Activated CD8-positive, alpha-beta T cell treated with anti-CD3 and anti-CD28 coated beads for 36 hours (primary cell): ENCODE data around the gene EPHA3. TPM values are rescaled to one million over a fixed set of nuclear protein-coding genes. Genes with fewer than 3 reads are reported as not detected.

Experiments
- ATAC-seq: fragments of 200-7000 bp; cut with Tn5 transposase; one replicate; pipeline ENCODE4 v1.10.0; 2021; ENCODE audit warnings: mild to moderate bottlenecking, moderate library complexity
- CTCF ChIA-PET: fragments of 350-600 bp; sonication (Branson Sonifier 250); formaldehyde crosslinking; loops from one replicate; lab custom pipeline; 2021; ENCODE audit warnings: antibody characterized with exemption; lab: Charles Lee
- POLR2A ChIA-PET: fragments of 350-600 bp; sonication (Branson Sonifier 250); formaldehyde crosslinking; loops from one replicate; lab custom pipeline; 2021; ENCODE audit warnings: antibody characterized with exemption; lab: Charles Lee
- DNase-seq: peaks from one replicate; pipeline ENCODE4 v3.0.0-alpha.2; 2020
- H3K27ac Mint-ChIP-seq: one replicate; pipeline ENCODE4 v1.8.0; 2021; ENCODE audit warnings: mild to moderate bottlenecking, mixed read lengths
- H3K27me3 Mint-ChIP-seq: one replicate; pipeline ENCODE4 v1.8.0; 2021; ENCODE audit warnings: mixed read lengths
- H3K36me3 Mint-ChIP-seq: one replicate; pipeline ENCODE4 v1.8.0; 2021; ENCODE audit warnings: low read depth, mixed read lengths
- H3K4me1 Mint-ChIP-seq: one replicate; pipeline ENCODE4 v1.8.0; 2021; ENCODE audit warnings: low read depth, mixed read lengths
- H3K4me3 Mint-ChIP-seq: one replicate; pipeline ENCODE4 v1.8.0; 2021; ENCODE audit warnings: mild to moderate bottlenecking, moderate library complexity, mixed read lengths
- H3K9me3 Mint-ChIP-seq: one replicate; pipeline ENCODE4 v1.8.0; 2021; ENCODE audit warnings: mixed read lengths
- intact Hi-C: fragments of 100-400 bp; cut with micrococcal nuclease; formaldehyde crosslinking; loops from one replicate; pipeline ENCODE4 v1.10.0; 2022
- total RNA-seq, 2 experiments: library from RNA; stranded (reverse); gene quantifications; one replicate each; pipeline ENCODE4 v1.2.3, GENCODE V29; 2021
- TF ChIP-seq, protein P1 (sequence below): fragments of 200-600 bp; IDR thresholded peaks from one replicate; pipeline ENCODE4 v1.8.0; 2022; ENCODE audit warnings: antibody characterized with exemption, mild to moderate bottlenecking

EPHA3 gene
- total RNA-seq, 2 experiments from 2014 or later: not detected

DNA sequence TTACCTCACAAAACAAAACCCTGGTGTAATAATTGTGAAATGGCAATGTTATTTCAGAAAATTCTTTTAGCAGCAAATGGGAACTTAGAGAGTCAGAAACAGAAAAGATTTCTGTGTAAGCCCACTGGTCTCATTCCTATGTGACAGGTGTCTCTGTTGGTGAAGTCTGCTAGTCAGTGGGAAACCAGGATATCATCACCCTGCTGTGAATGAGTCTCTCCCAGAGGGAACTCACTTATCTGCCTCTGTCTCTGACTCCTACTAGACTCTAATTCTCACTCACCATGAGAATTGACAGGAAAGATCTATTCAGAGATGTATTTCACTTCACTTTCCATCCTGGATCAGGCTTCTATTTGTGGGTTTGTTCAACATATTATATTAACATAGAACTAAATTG, 266.0 kb downstream of the EPHA3 start:
- Mint-ChIP-seq H3K4me3 (no peak overlapping the region), H3K27ac (no peak overlapping the region), H3K4me1 (no peaks in the 10 kb centered on the region), H3K9me3 (peaks cover 5% of the 10 kb centered on the region), H3K27me3 (no peaks in the 10 kb centered on the region), H3K36me3 (no peaks in the 10 kb centered on the region)
- no peak for DNase-seq
- ATAC-seq: no peak
- TF ChIP-seq, protein P1, sequence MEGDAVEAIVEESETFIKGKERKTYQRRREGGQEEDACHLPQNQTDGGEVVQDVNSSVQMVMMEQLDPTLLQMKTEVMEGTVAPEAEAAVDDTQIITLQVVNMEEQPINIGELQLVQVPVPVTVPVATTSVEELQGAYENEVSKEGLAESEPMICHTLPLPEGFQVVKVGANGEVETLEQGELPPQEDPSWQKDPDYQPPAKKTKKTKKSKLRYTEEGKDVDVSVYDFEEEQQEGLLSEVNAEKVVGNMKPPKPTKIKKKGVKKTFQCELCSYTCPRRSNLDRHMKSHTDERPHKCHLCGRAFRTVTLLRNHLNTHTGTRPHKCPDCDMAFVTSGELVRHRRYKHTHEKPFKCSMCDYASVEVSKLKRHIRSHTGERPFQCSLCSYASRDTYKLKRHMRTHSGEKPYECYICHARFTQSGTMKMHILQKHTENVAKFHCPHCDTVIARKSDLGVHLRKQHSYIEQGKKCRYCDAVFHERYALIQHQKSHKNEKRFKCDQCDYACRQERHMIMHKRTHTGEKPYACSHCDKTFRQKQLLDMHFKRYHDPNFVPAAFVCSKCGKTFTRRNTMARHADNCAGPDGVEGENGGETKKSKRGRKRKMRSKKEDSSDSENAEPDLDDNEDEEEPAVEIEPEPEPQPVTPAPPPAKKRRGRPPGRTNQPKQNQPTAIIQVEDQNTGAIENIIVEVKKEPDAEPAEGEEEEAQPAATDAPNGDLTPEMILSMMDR: no peak
- ChIA-PET CTCF (no interaction called here), POLR2A (no interaction called here)
- intact Hi-C loops: loop anchor here (2.0 kb wide), 1 partner anchor 29 kb away; no protein-coding TSS in a partner anchor

DNA sequence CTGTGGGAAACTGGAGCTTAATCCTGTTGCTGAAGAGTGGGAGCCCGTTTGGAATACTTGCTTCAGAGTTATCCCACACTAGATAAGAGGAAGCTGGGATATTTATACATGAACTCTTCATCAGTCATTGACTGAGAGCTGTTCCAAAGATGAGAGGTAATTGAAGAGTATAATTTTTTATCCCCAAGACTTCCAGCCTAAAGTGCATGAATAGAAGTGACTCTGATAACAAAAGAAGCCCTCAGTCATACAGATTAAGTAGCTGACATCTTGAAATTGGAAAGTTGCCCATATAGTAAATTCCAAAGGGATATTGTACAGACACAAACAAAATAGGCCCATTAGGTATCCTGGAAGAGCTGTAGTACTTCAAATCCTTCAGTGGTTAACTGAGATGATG, 268.0 kb downstream of the EPHA3 start:
- TF ChIP-seq, protein P1: no peak
- no peaks in the 10 kb centered on the region for H3K4me1 Mint-ChIP-seq
- no peak overlapping the region for H3K27ac Mint-ChIP-seq
- H3K36me3 Mint-ChIP-seq: no peaks in the 10 kb centered on the region
- CTCF ChIA-PET: no interaction called here
- H3K27me3 Mint-ChIP-seq: no peaks in the 10 kb centered on the region
- POLR2A ChIA-PET: no interaction called here
- peaks cover 5% of the 10 kb centered on the region for H3K9me3 Mint-ChIP-seq
- DNase-seq: no peak
- H3K4me3 Mint-ChIP-seq: no peak overlapping the region
- intact Hi-C loops: no loop called here
- no peak for ATAC-seq

- CTCF ChIA-PET: no interaction called here
- POLR2A ChIA-PET: no interaction called here
- no peaks in the 10 kb centered on the region for H3K27me3 Mint-ChIP-seq
- H3K4me1 Mint-ChIP-seq: no peaks in the 10 kb centered on the region
- no peak overlapping the region for H3K27ac Mint-ChIP-seq
- TF ChIP-seq, protein P1: no peak
- DNase-seq: no peak
- no peaks in the 10 kb centered on the region for H3K36me3 Mint-ChIP-seq
- intact Hi-C loops: no loop called here
- ATAC-seq: no peak
- H3K4me3 Mint-ChIP-seq: no peak overlapping the region
- peaks cover 11% of the 10 kb centered on the region for H3K9me3 Mint-ChIP-seq
These were observed 272.6 kb downstream of the EPHA3 start for GRCh38 chr3:89380016-89380415.

- TF ChIP-seq, protein P1: no peak
- ATAC-seq: no peak
- CTCF ChIA-PET: no interaction called here
These were observed 285.6 kb downstream of the EPHA3 start for GRCh38 chr3:89392991-89393390.

DNA sequence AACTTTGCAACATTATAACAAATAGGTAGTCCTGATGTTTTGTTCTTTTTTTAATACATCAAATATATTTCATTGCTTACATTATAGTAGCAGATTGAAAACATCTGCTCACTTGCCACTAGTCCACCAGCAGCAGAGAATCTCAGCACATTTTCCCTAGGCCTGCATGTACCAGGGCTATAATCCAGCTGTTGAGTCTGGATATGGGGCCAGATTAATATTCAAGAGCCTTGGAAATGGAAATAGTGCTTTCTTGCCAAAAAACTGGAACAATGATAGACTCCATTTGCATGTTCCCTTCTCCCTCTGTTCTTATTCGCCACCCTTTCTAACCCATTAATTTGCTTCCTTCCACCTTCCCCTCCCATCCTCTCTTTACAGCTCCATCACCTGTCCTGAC, 288.0 kb downstream of the EPHA3 start:
- H3K9me3 Mint-ChIP-seq: peaks cover 2% of the 10 kb centered on the region
- ChIA-PET CTCF (no interaction called here), POLR2A (no interaction called here)

More at GRCh38 chr3:89392991-89393390, 285.6 kb downstream of the EPHA3 start:
- Mint-ChIP-seq H3K27ac (no peak overlapping the region), H3K4me3 (no peak overlapping the region), H3K4me1 (no peaks in the 10 kb centered on the region), H3K36me3 (no peaks in the 10 kb centered on the region), H3K9me3 (peaks cover 4% of the 10 kb centered on the region), H3K27me3 (no peaks in the 10 kb centered on the region)
- POLR2A ChIA-PET: no interaction called here
- intact Hi-C loops: no loop called here
- no peak for DNase-seq

More for the DNA sequence above, 288.0 kb downstream of the EPHA3 start:
- H3K27me3 Mint-ChIP-seq: no peaks in the 10 kb centered on the region
- no peak for DNase-seq
- intact Hi-C loops: no loop called here
- H3K4me3 Mint-ChIP-seq: no peak overlapping the region
- TF ChIP-seq, protein P1: no peak
- no peaks in the 10 kb centered on the region for H3K4me1 Mint-ChIP-seq
- ATAC-seq: no peak
- H3K36me3 Mint-ChIP-seq: no peaks in the 10 kb centered on the region
- no peak overlapping the region for H3K27ac Mint-ChIP-seq
